ENCODE data around the gene TEPSIN.

- no peak for TF ChIP-seq CTCF (IDR thresholded peaks at IDR 0.05)
- TF ChIP-seq EP300 (IDR thresholded peaks at IDR 0.05; ENCODE audit: low read depth): no peak
- no peak for TF ChIP-seq POLR2A (IDR thresholded peaks at IDR 0.05)
- no peak for TF ChIP-seq POLR2AphosphoS5 (IDR thresholded peaks at IDR 0.05)
These were observed 48.3 kb downstream of the TEPSIN start for GRCh38 chr17:81190591-81190990.

All from transverse colon (tissue), 4 donors.